HCT116 (cell line): Measurements from ENCODE around the gene CASZ1. TPM values are rescaled to one million over a fixed set of nuclear protein-coding genes. Genes with fewer than 3 reads are reported as not detected.

Experiments
- ATAC-seq: fragments of 200-7000 bp; cut with Tn5 transposase; 2 replicates; pipeline ENCODE4 v1.9.1; 2020; ENCODE audit warnings: mild to moderate bottlenecking, moderate library complexity
- BruUV-seq: library from RNA; stranded (reverse); fragments of 400-500 nt; replicated peaks from 2 replicates; lab custom pipeline; 2021; lab: Mats Ljungman, UMichigan
- CTCF ChIA-PET: fragments of 300-600 bp; sonication (Branson Sonifier 250); formaldehyde crosslinking; loops from one replicate; lab custom pipeline; 2021; ENCODE audit warnings: antibody characterized with exemption; lab: Charles Lee
- POLR2A ChIA-PET: fragments of 300-600, 350-600 bp; sonication (Branson Sonifier 250); formaldehyde crosslinking; loops from one replicate; lab custom pipeline; 2021; ENCODE audit warnings: antibody characterized with exemption; lab: Charles Lee
- RAD21 ChIA-PET, 2 experiments: fragments of 300-600 bp; sonication (Branson Sonifier 250); formaldehyde crosslinking; loops; one replicate each; lab custom pipeline; 2023; ENCODE audit warnings: low total read pairs in 2 of 2; ENCODE audit not compliant: uncharacterized antibody in 2 of 2, unreplicated experiment in 2 of 2, low non-redundant PET in 1 of 2; lab: Charles Lee
- DNase-seq: peaks from one replicate; pipeline ENCODE4 v3.0.0-alpha.2; 2010; ENCODE audit warnings: low read depth, low spot score
- H2AFZ ChIP-seq: fragments of 200-600 bp; shearing (Covaris generic), sonication (generic); 2 replicates; pipeline ENCODE4 v1.6.1; 2017; ENCODE audit warnings: low read depth, mixed run types, mixed read lengths, antibody characterized with exemption, low read length; ENCODE audit not compliant: poor library complexity, severe bottlenecking
- H3K27ac ChIP-seq: 2 replicates; pipeline ENCODE4 v1.5.1; 2012; ENCODE audit warnings: low read depth, low read length
- H3K27me3 ChIP-seq: fragments of 200-600 bp; sonication (generic); 2 replicates; pipeline ENCODE4 v1.6.1; 2016; ENCODE audit warnings: mixed run types, low read length, mixed read lengths; ENCODE audit not compliant: insufficient read depth
- H3K36me3 ChIP-seq, 2 experiments: fragments of 200-500 bp in 1 of 2; fragments of 200-600 bp in 1 of 2; sonication (Bioruptor generic) in 1 of 2; sonication (generic) in 1 of 2; 2 replicates each; pipeline versions ENCODE4 v1.5.1 to v1.6.1; 2014 to 2016; ENCODE audit warnings: low read length in 2 of 2, inconsistent platforms in 1 of 2, mixed read lengths in 1 of 2, mixed run types in 1 of 2; ENCODE audit not compliant: insufficient read depth in 2 of 2, control insufficient read depth in 1 of 2
- H3K4me1 ChIP-seq, 2 experiments: fragments of 200-600 bp in 1 of 2; sonication (generic) in 1 of 2; 2 replicates each; pipeline versions ENCODE4 v1.5.1 to v1.6.1; 2012 to 2017; ENCODE audit warnings: low read length in 2 of 2, inconsistent platforms in 1 of 2, mild to moderate bottlenecking in 1 of 2, mixed read lengths in 1 of 2, mixed run types in 1 of 2, moderate library complexity in 1 of 2; ENCODE audit not compliant: insufficient read depth in 2 of 2, control insufficient read depth in 1 of 2
- H3K4me2 ChIP-seq: fragments of 200-600 bp; sonication (generic); 2 replicates; pipeline ENCODE4 v1.6.1; 2017; ENCODE audit warnings: mixed run types, low read length, mixed read lengths
- H3K4me3 ChIP-seq, 2 experiments: fragments of 200-600 bp in 1 of 2; sonication (generic) in 1 of 2; replicated peaks in 1 of 2; 2 replicates each; pipeline ENCODE4 v1.5.1; 2011 to 2016; ENCODE audit warnings: low read length in 2 of 2, control low read depth in 1 of 2, low read depth in 1 of 2, mild to moderate bottlenecking in 1 of 2, mixed read lengths in 1 of 2, mixed run types in 1 of 2
- H3K79me2 ChIP-seq: fragments of 200-600 bp; sonication (generic); 2 replicates; pipeline ENCODE4 v1.6.1; 2017; ENCODE audit warnings: mild to moderate bottlenecking, mixed run types, low read length, moderate library complexity, mixed read lengths; ENCODE audit not compliant: insufficient read depth
- H3K9ac ChIP-seq: fragments of 200-600 bp; sonication (generic); 2 replicates; pipeline ENCODE4 v1.6.1; 2016; ENCODE audit warnings: low read length, mixed read lengths
- H3K9me2 ChIP-seq: fragments of 200-600 bp; sonication (generic), shearing (Covaris generic); 2 replicates; pipeline ENCODE4 v1.6.1; 2017; ENCODE audit warnings: mixed run types, mild to moderate bottlenecking, moderate library complexity; ENCODE audit not compliant: insufficient read depth
- H3K9me3 ChIP-seq, 2 experiments: fragments of 200-500 bp in 1 of 2; fragments of 200-600 bp in 1 of 2; sonication (Bioruptor generic) in 1 of 2; sonication (generic) in 1 of 2; 2 replicates each; pipeline ENCODE4 v1.6.1; 2014 to 2017; ENCODE audit warnings: low read length in 2 of 2, mixed read lengths in 2 of 2, inconsistent platforms in 1 of 2, low read depth in 1 of 2, mild to moderate bottlenecking in 1 of 2, mixed run types in 1 of 2, moderate library complexity in 1 of 2; ENCODE audit not compliant: control insufficient read depth in 1 of 2, insufficient read depth in 1 of 2
- H4K20me1 ChIP-seq: fragments of 200-600 bp; sonication (generic), shearing (Covaris generic); 2 replicates; pipeline ENCODE4 v1.6.1; 2017; ENCODE audit warnings: mixed run types, mild to moderate bottlenecking, moderate library complexity; ENCODE audit not compliant: insufficient read depth
- ATF3 ChIP-seq: IDR thresholded peaks from 2 replicates; pipeline ENCODE4 v1.6.1; 2012
- FOSL1 ChIP-seq: IDR thresholded peaks from 2 replicates; pipeline ENCODE4 v1.6.1; 2012; ENCODE audit warnings: low read depth
- JUND ChIP-seq: IDR thresholded peaks from 2 replicates; pipeline ENCODE4 v1.6.1; 2012
- MAX ChIP-seq: IDR thresholded peaks from 2 replicates; pipeline ENCODE4 v1.6.1; 2012
- POLR2A ChIP-seq: IDR thresholded peaks from 2 replicates; pipeline ENCODE4 v1.7.0; 2011; ENCODE audit warnings: borderline replicate concordance; ENCODE audit not compliant: insufficient read depth, insufficient read length; ENCODE audit errors: extremely low read depth
- REST ChIP-seq: IDR thresholded peaks from 2 replicates; pipeline ENCODE4 v1.6.1; 2012; ENCODE audit warnings: low read depth
- SIN3A ChIP-seq: IDR thresholded peaks from 2 replicates; pipeline ENCODE4 v1.6.1; 2012; ENCODE audit warnings: low read depth
- SP1 ChIP-seq: IDR thresholded peaks from 2 replicates; pipeline ENCODE4 v1.6.1; 2012; ENCODE audit warnings: low read depth
- YY1 ChIP-seq: IDR thresholded peaks from 2 replicates; pipeline ENCODE4 v1.6.1; 2011; ENCODE audit warnings: low read length, low read depth, moderate library complexity, mild to moderate bottlenecking; ENCODE audit not compliant: insufficient replicate concordance; ENCODE audit errors: extremely low read depth
- intact Hi-C: fragments of 100-400 bp; cut with micrococcal nuclease; formaldehyde crosslinking; loops from 2 replicates; pipeline ENCODE4 v1.10.0; 2022
- total RNA-seq: library from RNA; stranded (reverse); gene quantifications from one replicate; pipeline ENCODE4 v1.2.1, GENCODE V29; 2021; ENCODE audit not compliant: unreplicated experiment

Gene CASZ1
- total RNA-seq, 1 experiment from 2014 or later = 7.7 TPM

GRCh38 chr1:10604966-10605365 lies 191.5 kb downstream of the CASZ1 start:
- Histone ChIP-seq H3K9ac (no peak overlapping the region), H3K4me2 (no peak overlapping the region), H3K4me3 (no peak overlapping the region), H3K9me2 (no peaks in the 10 kb centered on the region), H3K9me3 (no peaks in the 10 kb centered on the region), H3K27ac (no peak overlapping the region), H4K20me1 (no peaks in the 10 kb centered on the region), H2AFZ (no peak overlapping the region), H3K36me3 (no peaks in the 10 kb centered on the region), H3K79me2 (no peaks in the 10 kb centered on the region), H3K27me3 (no peaks in the 10 kb centered on the region), H3K4me1 (peaks cover 2 to 4% of the 10 kb centered on the region in 2 experiments)
- no TSS peak for BruUV-seq
- ChIA-PET CTCF (no interaction called here), RAD21 (no interaction called here), POLR2A (no interaction called here)
- DNase-seq (no peak), ATAC-seq (no peak)
- intact Hi-C loops = no loop called here
- TF ChIP-seq REST = no peak
- no peak for TF ChIP-seq ATF3
- no peak for TF ChIP-seq SIN3A
- TF ChIP-seq SP1 = no peak
- TF ChIP-seq JUND = no peak
- no peak for TF ChIP-seq MAX

- no peak overlapping the region for H3K9ac ChIP-seq
- H3K4me2 ChIP-seq = no peak overlapping the region
- H2AFZ ChIP-seq = no peak overlapping the region
- no peaks in the 10 kb centered on the region for H4K20me1 ChIP-seq
- H3K36me3 ChIP-seq = no peaks in the 10 kb centered on the region
- no peaks in the 10 kb centered on the region for H3K9me3 ChIP-seq
- H3K27me3 ChIP-seq = no peaks in the 10 kb centered on the region
- intact Hi-C loops = no loop called here
- H3K4me1 ChIP-seq = peaks cover 22 to 23% of the 10 kb centered on the region in 2 experiments
- no peak overlapping the region for H3K27ac ChIP-seq
- H3K4me3 ChIP-seq = no peak overlapping the region
- POLR2A ChIA-PET = no interaction called here
- no TSS peak for BruUV-seq
- no peaks in the 10 kb centered on the region for H3K79me2 ChIP-seq
- CTCF ChIA-PET = no interaction called here
- DNase-seq = no peak
- ATAC-seq = no peak
- no peaks in the 10 kb centered on the region for H3K9me2 ChIP-seq
- RAD21 ChIA-PET = no interaction called here
- TF ChIP-seq POLR2A = no peak
- TF ChIP-seq JUND = no peak
- no peak for TF ChIP-seq FOSL1
- no peak for TF ChIP-seq YY1
These were observed 193.5 kb downstream of the CASZ1 start for GRCh38 chr1:10602936-10603335.
